Panc1 (cell line): ENCODE results near the gene FBXW7. TPM values are rescaled to one million over a fixed set of nuclear protein-coding genes. Genes with fewer than 3 reads are reported as not detected.

Source experiments
- ATAC-seq: fragments of 200-7000 bp; cut with Tn5 transposase; 2 replicates; pipeline ENCODE4 v1.9.1; 2020; ENCODE audit warnings: mild to moderate bottlenecking, moderate library complexity
- BruUV-seq: library from RNA; stranded (reverse); fragments of 400-500 nt; replicated peaks from 2 replicates; lab custom pipeline; 2021; lab: Mats Ljungman, UMichigan
- CTCF ChIA-PET: fragments of 300-600 bp; sonication (Branson Sonifier 250); formaldehyde crosslinking; loops from one replicate; lab custom pipeline; 2022; ENCODE audit warnings: antibody characterized with exemption; lab: Charles Lee
- POLR2A ChIA-PET: fragments of 300-600 bp; sonication (Branson Sonifier 250); formaldehyde crosslinking; loops from one replicate; lab custom pipeline; 2022; ENCODE audit warnings: antibody characterized with exemption; lab: Charles Lee
- DNase-seq: peaks from one replicate; pipeline ENCODE4 v3.0.0-alpha.2; 2010; ENCODE audit warnings: low read depth, low spot score
- H3K27ac ChIP-seq: 2 replicates; pipeline ENCODE4 v1.5.1; 2011; ENCODE audit warnings: mild to moderate bottlenecking, low read length, inconsistent platforms
- H3K27me3 ChIP-seq: fragments of 200-500 bp; sonication (Bioruptor generic); 2 replicates; pipeline ENCODE4 v1.6.0; 2014; ENCODE audit warnings: low read length, inconsistent platforms; ENCODE audit not compliant: control insufficient read depth, insufficient read depth
- H3K36me3 ChIP-seq: fragments of 200-500 bp; sonication (Bioruptor generic); 2 replicates; pipeline ENCODE4 v1.5.1; 2014; ENCODE audit warnings: inconsistent platforms, mild to moderate bottlenecking, low read length, moderate library complexity; ENCODE audit not compliant: control insufficient read depth, insufficient read depth
- H3K4me1 ChIP-seq: 2 replicates; pipeline ENCODE4 v1.5.1; 2011; ENCODE audit warnings: inconsistent platforms, mild to moderate bottlenecking, low read length, moderate library complexity; ENCODE audit not compliant: control insufficient read depth, insufficient read depth
- H3K4me3 ChIP-seq, 2 experiments: 2 replicates each; pipeline ENCODE4 v1.5.1; 2011 to 2012; ENCODE audit warnings: low read depth in 2 of 2, low read length in 2 of 2, mild to moderate bottlenecking in 2 of 2, inconsistent platforms in 1 of 2, moderate library complexity in 1 of 2
- H3K9me3 ChIP-seq: fragments of 200-500 bp; sonication (Bioruptor generic); 2 replicates; pipeline ENCODE4 v1.5.1; 2014; ENCODE audit warnings: low read depth, mild to moderate bottlenecking, inconsistent platforms, low read length, moderate library complexity; ENCODE audit not compliant: control insufficient read depth, insufficient read depth
- POLR2AphosphoS5 ChIP-seq: IDR thresholded peaks from 2 replicates; pipeline ENCODE4 v1.6.1; 2012; ENCODE audit warnings: mild to moderate bottlenecking, low read depth, low read length, moderate library complexity
- REST ChIP-seq, 2 experiments: IDR thresholded peaks; 2 replicates each; pipeline ENCODE4 v1.6.1; 2011 to 2012; ENCODE audit warnings: low read depth in 2 of 2, control low read depth in 1 of 2, low read length in 1 of 2, mild to moderate bottlenecking in 1 of 2, moderate library complexity in 1 of 2; ENCODE audit not compliant: insufficient read depth in 1 of 2
- SIN3A ChIP-seq: IDR thresholded peaks from 2 replicates; pipeline ENCODE4 v1.6.1; 2012; ENCODE audit warnings: low read depth, mild to moderate bottlenecking, low read length, moderate library complexity, borderline replicate concordance; ENCODE audit not compliant: insufficient read depth
- TCF7L2 ChIP-seq: IDR thresholded peaks from 2 replicates; pipeline ENCODE4 v1.6.1; 2011; ENCODE audit warnings: mild to moderate bottlenecking, low read depth, low read length, inconsistent platforms
- in situ Hi-C: cut with HindIII; loops from 2 replicates; pipeline ENCODE4 v1.10.0; 2016; ENCODE audit warnings: low sequenced_read_pairs, low pct_unique_long_range_greater_than_20kb
- intact Hi-C: fragments of 100-400 bp; cut with micrococcal nuclease; formaldehyde crosslinking; loops from one replicate; pipeline ENCODE4 v1.10.0; 2022; ENCODE audit not compliant: unreplicated experiment
- total RNA-seq: library from RNA; stranded (reverse); gene quantifications from one replicate; pipeline ENCODE4 v1.2.1, GENCODE V29; 2021; ENCODE audit not compliant: unreplicated experiment
- TF ChIP-seq, protein P1 (sequence below): fragments of 450-650 bp; IDR thresholded peaks from 2 replicates; pipeline ENCODE4 v1.5.1; 2017; ENCODE audit warnings: mild to moderate bottlenecking

FBXW7 gene
- total RNA-seq, 1 experiment from 2014 or later: 16.2 TPM

GRCh38 chr4:152408514-152409327 is 127.2 kb downstream of the FBXW7 start:
- ChIA-PET CTCF (interaction anchor here (0.6 kb wide), 1 partner anchor 199 kb away, joined by 3 read pairs; no protein-coding TSS in a partner anchor), POLR2A (no interaction called here)
- no TSS peak for BruUV-seq
- H3K4me3 ChIP-seq: no peak overlapping the region
- H3K9me3 ChIP-seq: no peaks in the 10 kb centered on the region
- no peaks in the 10 kb centered on the region for H3K27me3 ChIP-seq
- TF ChIP-seq TCF7L2: no peak
- TF ChIP-seq, protein P1, sequence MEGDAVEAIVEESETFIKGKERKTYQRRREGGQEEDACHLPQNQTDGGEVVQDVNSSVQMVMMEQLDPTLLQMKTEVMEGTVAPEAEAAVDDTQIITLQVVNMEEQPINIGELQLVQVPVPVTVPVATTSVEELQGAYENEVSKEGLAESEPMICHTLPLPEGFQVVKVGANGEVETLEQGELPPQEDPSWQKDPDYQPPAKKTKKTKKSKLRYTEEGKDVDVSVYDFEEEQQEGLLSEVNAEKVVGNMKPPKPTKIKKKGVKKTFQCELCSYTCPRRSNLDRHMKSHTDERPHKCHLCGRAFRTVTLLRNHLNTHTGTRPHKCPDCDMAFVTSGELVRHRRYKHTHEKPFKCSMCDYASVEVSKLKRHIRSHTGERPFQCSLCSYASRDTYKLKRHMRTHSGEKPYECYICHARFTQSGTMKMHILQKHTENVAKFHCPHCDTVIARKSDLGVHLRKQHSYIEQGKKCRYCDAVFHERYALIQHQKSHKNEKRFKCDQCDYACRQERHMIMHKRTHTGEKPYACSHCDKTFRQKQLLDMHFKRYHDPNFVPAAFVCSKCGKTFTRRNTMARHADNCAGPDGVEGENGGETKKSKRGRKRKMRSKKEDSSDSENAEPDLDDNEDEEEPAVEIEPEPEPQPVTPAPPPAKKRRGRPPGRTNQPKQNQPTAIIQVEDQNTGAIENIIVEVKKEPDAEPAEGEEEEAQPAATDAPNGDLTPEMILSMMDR: peak; percentile 57; the same call in 1 of the 2 replicates
- H3K27ac ChIP-seq: no peak overlapping the region
- ATAC-seq (no peak), DNase-seq (no peak)
- no peaks in the 10 kb centered on the region for H3K36me3 ChIP-seq
- in situ Hi-C loops: no loop called here
- intact Hi-C loops: no loop called here
- H3K4me1 ChIP-seq: no peaks in the 10 kb centered on the region

DNA sequence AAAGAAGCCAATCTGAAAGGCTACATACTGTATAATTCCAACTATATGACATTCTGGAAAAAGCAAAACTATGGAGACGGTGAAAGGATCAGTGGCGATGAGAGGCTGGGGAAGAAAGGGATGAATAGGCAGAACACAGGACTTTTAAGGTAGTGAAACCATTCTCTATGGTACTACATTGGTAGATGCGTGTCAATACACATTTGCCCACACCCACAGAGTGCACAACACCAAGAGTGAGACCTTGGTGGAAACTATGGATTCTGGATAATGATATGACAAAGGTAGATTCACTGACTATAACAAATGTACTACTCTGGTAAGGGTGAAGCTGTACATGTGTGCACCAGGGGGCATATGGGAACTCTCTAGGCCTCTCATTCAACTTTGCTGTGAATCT is 134.5 kb downstream of the FBXW7 start:
- ATAC-seq: no peak
- intact Hi-C loops: no loop called here
- POLR2A ChIA-PET: no interaction called here

More for the DNA sequence above, 134.5 kb downstream of the FBXW7 start:
- TF ChIP-seq TCF7L2: no peak
- TF ChIP-seq POLR2AphosphoS5: no peak
- TF ChIP-seq REST (IDR thresholded peaks at IDR 0.05; ENCODE audit: insufficient read depth in 1 of 2, low read depth in 2 of 2, low read length in 1 of 2): no peak
- no peak for TF ChIP-seq SIN3A
- TF ChIP-seq, protein P1: no peak
- no peak overlapping the region for H3K27ac ChIP-seq
- H3K36me3 ChIP-seq: no peaks in the 10 kb centered on the region
- DNase-seq: no peak
- CTCF ChIA-PET: no interaction called here
- no peaks in the 10 kb centered on the region for H3K9me3 ChIP-seq
- no peak overlapping the region for H3K4me3 ChIP-seq
- H3K4me1 ChIP-seq: no peaks in the 10 kb centered on the region
- H3K27me3 ChIP-seq: no peaks in the 10 kb centered on the region
- in situ Hi-C loops: no loop called here
- no TSS peak for BruUV-seq
